Measurements from ENCODE around the gene PTPRK. TPM values are rescaled to one million over a fixed set of nuclear protein-coding genes. Genes with fewer than 3 reads are reported as not detected.

The PTPRK gene
- total RNA-seq, result 10 to 100 TPM; 26.7 to 47.5 (median 41.4) TPM

DNA sequence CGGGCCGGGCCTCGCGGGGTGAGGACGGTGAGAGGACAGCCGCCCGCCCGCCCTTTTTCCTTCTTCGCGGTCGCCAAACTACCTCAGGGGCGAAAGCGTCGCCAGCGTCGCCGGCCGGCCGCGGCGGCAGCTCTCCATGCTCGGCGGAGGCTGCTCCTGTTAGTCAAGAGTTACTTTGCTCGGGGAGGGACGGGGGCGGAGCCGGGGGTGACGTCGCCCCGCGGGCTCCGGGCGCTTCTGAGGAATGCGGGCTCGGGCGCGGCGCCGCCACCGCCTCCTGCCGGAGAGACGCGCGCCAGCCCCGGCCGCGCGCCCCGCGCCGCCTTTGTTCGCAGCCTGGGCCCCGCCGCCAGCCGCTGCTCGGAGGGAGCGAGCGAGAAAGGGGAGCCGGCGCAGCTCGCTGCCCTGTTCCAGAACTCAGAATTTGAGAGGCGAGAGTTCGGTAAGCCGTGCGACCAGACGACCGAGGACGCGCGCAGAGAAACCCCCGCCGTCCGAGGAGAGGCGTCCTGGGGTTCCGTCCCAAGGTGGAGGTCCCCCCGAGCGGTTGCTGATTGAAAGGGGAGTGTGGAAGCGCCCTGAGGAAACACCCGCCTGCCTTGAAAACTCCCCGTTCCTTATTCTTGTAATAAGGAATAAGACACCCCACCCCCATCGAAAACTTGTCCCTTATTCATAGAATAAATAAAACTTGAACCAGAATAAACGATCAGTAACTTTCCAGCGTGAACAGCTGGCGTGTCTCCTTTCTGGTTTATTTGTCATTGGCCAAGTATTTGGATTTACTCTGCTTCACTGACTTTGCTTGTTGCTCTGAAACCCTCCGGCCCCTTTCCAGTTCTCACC lies at the start of gene PTPRK:
Gene PTPRK, minus strand, starts transcription at position 164 of the 846 bp plus-strand sequence. CDS start 241 bp downstream, outside the sequence.
- intact Hi-C loops (cut with DNase I; ENCODE audit: low total_unique reads), result no loop called here

DNA sequence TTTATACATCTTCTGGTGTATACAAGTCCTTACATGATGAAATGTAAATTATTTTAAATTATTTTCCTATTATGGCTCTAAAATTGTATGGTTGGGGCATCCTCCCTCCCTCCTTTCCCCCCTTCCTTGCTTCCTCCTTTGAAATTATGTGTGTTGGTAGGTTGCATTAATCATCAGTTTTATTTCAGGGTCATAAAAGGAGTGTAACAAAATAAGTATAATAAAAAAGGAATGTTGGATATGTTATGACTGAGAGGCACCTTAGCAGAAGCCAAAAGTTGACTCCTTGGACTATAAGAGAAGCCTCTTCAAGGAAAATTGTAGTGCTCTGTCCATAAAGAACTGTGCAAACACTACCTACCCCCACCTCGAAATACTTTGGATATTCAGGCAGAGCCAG lies 46.6 kb upstream of the PTPRK start:
- H3K4me3 ChIP-seq (ENCODE audit: low read depth, poor library complexity, severe bottlenecking), result no peak overlapping the region
- 67 to 72% methylated on average over 1 of the region's 1 CpG for WGBS, 2 donors
- intact Hi-C loops (cut with DNase I; ENCODE audit: low total_unique reads), result no loop called here
- DNase-seq (ENCODE audit: low spot score in 2 of 2), result no peak
- no peak for TF ChIP-seq POLR2A (IDR thresholded peaks at IDR 0.05)
- TF ChIP-seq, protein P1, sequence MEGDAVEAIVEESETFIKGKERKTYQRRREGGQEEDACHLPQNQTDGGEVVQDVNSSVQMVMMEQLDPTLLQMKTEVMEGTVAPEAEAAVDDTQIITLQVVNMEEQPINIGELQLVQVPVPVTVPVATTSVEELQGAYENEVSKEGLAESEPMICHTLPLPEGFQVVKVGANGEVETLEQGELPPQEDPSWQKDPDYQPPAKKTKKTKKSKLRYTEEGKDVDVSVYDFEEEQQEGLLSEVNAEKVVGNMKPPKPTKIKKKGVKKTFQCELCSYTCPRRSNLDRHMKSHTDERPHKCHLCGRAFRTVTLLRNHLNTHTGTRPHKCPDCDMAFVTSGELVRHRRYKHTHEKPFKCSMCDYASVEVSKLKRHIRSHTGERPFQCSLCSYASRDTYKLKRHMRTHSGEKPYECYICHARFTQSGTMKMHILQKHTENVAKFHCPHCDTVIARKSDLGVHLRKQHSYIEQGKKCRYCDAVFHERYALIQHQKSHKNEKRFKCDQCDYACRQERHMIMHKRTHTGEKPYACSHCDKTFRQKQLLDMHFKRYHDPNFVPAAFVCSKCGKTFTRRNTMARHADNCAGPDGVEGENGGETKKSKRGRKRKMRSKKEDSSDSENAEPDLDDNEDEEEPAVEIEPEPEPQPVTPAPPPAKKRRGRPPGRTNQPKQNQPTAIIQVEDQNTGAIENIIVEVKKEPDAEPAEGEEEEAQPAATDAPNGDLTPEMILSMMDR (IDR thresholded peaks at IDR 0.05), result no peak

More for the DNA sequence above, at the start of gene PTPRK:
- H3K4me3 ChIP-seq (ENCODE audit: low read depth, poor library complexity, severe bottlenecking), result peak within 1 kb of the TSS; percentile 93
- DNase-seq (ENCODE audit: low spot score in 2 of 2), result peak; percentile 87 to 98
- WGBS, 2 donors, result 0 to 1% methylated on average over 46 to 79 of the region's 85 CpGs
- TF ChIP-seq POLR2A (IDR thresholded peaks at IDR 0.05), result peak in 1 of 2 donors; percentile 50
- TF ChIP-seq, protein P1 (IDR thresholded peaks at IDR 0.05), result no peak

DNA sequence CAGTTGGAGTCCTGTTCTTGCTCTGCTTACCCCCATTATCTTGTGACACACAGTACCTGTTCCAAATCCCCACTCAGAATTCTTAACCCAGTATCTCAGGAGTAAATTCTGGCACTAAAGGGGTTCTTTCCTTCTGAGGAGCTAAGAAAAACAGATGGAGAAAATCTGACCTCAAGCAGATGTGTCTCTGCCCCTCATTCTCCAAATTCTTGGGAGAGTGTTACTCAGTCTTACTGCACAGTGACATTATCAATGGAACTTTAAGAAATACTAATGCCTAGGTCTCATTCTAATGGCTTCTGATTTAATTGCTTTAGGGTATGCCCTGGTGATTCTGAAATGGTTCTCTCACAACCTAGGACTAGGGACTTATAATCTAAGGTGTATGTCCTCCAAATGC lies 40.6 kb upstream of the PTPRK start:
- no peak for DNase-seq (ENCODE audit: low spot score in 2 of 2)
- H3K4me3 ChIP-seq (ENCODE audit: low read depth, poor library complexity, severe bottlenecking), result no peak overlapping the region
- TF ChIP-seq, protein P1 (IDR thresholded peaks at IDR 0.05), result no peak
- intact Hi-C loops (cut with DNase I; ENCODE audit: low total_unique reads), result no loop called here

DNA sequence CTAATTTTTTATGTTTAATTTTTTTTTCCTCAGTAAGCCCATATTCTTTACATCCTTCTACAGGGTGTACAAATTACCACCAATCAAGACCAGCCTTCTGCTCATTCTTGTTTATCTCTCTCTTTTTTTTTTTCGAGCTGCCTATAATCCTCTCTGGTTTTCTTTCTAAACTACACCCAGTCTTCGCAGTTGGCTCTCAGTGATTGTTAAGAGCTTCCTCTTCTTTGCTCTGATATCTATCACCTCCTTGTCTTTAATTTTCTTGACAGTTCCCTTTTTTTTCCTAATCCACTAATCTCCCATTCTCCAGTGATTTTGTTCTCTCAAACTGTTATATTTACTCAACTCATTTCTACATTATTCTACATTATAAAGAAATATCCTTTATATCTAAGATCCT lies 38.5 kb upstream of the PTPRK start:
- 79 to 80% methylated on average over 2 of the region's 2 CpGs for WGBS, 2 donors
- DNase-seq (ENCODE audit: low spot score in 2 of 2), result no peak
- no peak overlapping the region for H3K4me3 ChIP-seq (ENCODE audit: low read depth, poor library complexity, severe bottlenecking)
- TF ChIP-seq, protein P1 (IDR thresholded peaks at IDR 0.05), result no peak
- TF ChIP-seq POLR2A (IDR thresholded peaks at IDR 0.05), result no peak
- intact Hi-C loops (cut with DNase I; ENCODE audit: low total_unique reads), result no loop called here

DNA sequence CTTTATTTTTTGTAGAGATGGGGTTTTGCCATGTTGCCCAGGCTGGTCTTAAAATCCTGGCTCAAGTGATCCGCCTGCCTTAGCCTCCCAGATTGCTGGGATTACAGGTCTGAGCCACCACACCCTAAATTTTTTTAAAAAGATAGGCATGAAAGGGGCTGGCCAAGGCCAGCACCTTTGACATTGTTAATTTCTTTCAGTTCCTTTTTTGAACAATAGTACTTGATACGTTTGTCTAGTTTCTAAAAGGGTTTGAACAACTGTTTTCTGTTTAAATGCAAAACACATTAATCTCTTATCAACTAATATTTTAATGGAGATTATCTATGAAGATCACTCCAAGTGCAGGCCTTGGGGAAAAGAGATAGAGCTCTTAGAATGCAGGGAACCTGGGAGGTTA lies 37.6 kb upstream of the PTPRK start:
- intact Hi-C loops (cut with DNase I; ENCODE audit: low total_unique reads), result no loop called here

More for the DNA sequence above, 37.6 kb upstream of the PTPRK start:
- TF ChIP-seq, protein P1 (IDR thresholded peaks at IDR 0.05), result no peak
- TF ChIP-seq POLR2A (IDR thresholded peaks at IDR 0.05), result no peak
- no peak overlapping the region for H3K4me3 ChIP-seq (ENCODE audit: low read depth, poor library complexity, severe bottlenecking)
- WGBS, 2 donors, result 76 to 78% methylated on average over 2 of the region's 2 CpGs
- no peak for DNase-seq (ENCODE audit: low spot score in 2 of 2)

All from lower leg skin (tissue), 4 donors.